HG02798 (cell line): Measurements from ENCODE around the gene CACNB1.

ENCODE experiments used
- ATAC-seq: cut with Tn5 transposase; IDR thresholded peaks from one replicate; pipeline ENCODE4 v1.9.1; 2021; ENCODE audit warnings: mild to moderate bottlenecking; ENCODE audit not compliant: unreplicated experiment, poor library complexity

CACNB1 gene

GRCh38 chr17:39227364-39227919 lies 30.0 kb upstream of the CACNB1 start:
- ATAC-seq: no peak

- no peak for ATAC-seq
Observed at GRCh38 chr17:39225959-39226683, 28.7 kb upstream of the CACNB1 start.

DNA sequence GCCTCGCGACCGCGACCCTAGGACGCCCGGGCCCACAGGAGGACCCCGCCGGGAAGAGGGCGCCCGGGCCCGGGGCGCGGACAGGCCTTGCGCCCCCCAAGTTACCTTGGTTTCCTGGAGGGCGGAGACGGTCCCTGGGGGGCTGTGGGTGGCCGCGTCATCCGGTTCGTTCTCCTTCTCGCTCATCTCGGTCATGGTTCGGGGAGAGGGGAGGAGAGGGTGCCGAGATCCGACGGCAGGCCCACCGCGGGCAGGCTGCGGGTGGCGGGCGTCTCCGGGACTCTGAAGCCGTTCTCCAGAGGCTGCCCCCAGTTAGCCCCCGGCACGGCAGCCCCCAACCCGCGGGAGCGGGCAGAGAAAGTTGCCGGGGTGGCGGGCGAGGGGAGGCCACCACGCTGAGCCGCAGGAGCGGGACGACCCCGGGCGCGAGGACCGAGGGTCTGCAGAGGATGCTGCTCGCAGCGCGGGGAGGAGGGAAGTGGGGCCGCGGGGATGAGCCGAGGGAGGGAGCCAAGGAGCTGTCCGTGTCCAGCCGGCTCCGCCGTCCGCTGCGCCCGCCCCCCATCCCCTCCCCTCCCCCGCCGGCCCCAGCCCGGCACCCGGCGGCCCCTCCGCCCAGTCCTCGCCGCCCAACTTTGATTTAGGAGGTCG lies 28.0 kb upstream of the CACNB1 start, which contains the start of gene STAC2:
STAC2 (minus strand) TSS at position 638 of the 651 bp plus-strand sequence; CDS start at position 195, 443 bp downstream.
- ATAC-seq: no peak

GRCh38 chr17:39224778-39225307 lies 27.4 kb upstream of the CACNB1 start:
- no peak for ATAC-seq

DNA sequence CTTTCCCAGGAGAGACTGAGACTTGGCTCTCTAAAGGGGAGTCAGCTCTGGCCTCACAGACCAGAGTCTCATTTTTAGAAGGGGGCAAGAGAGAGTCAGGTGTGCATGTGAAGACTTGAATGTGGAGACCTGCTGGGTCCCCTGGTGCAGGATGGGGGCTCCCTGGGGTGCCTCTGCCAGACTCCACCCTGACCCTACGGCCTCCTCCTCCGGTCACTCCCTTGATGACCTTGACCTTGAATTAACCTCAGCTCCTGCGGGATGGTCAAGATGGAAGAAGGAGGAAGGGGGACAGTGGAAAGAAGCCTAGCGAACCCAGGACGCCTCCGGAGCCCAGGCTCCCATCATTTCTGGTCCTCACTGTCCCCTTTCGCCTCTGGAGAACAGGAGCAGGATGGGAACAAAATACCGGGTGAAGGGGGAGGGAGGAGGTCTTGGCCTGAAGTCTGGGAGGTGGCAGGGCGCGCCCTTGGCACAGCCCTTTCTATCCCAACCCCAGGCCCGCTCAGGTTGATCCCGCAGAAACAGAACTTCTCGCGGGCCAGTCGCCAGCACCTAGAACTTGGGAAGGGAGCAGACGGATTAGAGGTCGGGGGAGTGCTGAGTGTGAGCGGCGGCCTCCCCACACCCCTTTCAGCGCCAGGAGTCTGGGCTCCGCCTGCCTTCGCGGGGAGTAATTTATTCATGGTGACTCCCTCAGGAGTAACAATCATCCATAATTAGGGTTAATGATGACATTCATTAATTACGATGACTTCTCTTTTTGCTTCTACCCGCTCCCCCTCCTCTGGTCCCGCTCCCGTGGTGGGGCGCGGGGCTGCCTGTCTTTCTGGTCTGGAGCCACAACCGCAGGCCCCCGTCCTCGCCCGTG lies 26.7 kb upstream of the CACNB1 start:
- ATAC-seq: no peak

DNA sequence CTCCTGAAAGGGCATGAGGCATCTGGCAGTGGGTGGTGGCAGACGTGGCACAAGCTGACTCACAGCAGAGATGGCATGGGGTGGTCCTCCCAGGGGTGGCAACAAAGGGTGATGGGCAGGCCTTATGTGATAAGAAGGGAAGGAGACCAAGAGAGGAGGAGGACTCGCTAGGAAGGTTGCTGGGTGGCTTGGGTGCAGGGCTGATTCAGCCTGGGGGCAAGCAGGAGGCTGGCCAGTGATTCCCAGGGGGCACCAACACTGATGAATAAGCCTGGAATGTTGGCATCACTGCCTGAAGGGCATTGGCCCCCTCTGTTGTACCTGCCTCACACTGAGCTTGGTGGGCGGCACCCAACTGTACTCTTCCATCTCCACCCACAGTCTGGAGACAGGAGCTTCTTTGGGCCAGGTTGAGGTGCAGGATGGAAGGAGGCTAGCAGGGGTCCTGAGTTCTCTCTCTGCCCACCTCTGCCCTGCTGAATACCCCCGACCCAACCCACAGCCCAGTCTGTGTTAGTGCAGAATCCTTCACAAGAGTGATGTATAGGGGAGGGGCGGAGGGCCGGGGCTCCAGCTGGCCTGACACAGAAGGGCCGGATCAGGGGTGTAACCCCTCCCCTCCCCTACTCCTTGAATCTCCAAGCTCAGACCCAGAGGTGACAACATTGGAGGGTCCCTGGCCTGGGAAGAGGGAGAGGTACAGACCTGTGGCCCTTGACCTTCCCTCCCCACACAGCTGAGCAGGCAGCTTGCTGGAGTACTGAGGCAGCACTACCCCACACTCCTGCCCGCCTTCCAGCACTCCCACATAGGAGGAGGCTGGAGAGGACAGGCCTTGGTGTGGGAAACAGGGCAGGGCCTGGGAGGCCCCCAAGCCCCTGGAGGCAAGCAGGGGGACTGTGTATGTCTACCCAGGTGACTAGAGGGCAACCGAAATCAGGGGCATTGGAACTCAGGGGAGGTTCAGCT lies 25.7 kb upstream of the CACNB1 start:
- ATAC-seq: no peak

GRCh38 chr17:39222151-39222550 lies 24.7 kb upstream of the CACNB1 start:
- ATAC-seq: no peak

GRCh38 chr17:39221572-39221971 lies 24.1 kb upstream of the CACNB1 start:
- ATAC-seq: no peak

- no peak for ATAC-seq
Observed at GRCh38 chr17:39219647-39220154, 22.2 kb upstream of the CACNB1 start.

- no peak for ATAC-seq
Observed at GRCh38 chr17:39218906-39219305, 21.4 kb upstream of the CACNB1 start.

- ATAC-seq: no peak
Observed at GRCh38 chr17:39217734-39218369, 20.4 kb upstream of the CACNB1 start.

DNA sequence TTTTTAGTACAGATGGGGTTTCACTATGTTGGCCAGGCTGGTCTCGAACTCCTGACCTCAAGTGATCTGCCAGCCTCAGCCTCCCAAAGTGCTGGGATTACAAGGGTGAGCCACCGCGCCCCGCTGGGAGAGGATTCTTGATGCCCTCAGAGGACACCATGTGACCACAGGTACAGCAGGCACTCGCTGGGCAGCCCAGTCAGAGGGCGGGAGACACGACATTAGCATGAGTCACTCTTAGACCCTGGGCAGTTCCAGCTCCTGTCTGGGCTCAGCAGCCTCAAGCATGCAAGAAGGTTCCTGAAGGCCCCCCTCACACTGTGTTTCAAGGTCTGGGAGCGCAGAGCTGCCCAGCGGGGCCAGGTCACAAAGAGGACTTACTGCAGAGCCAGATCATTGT lies 16.4 kb upstream of the CACNB1 start:
- ATAC-seq: no peak

GRCh38 chr17:39212841-39213480 lies 15.5 kb upstream of the CACNB1 start:
- ATAC-seq: no peak

DNA sequence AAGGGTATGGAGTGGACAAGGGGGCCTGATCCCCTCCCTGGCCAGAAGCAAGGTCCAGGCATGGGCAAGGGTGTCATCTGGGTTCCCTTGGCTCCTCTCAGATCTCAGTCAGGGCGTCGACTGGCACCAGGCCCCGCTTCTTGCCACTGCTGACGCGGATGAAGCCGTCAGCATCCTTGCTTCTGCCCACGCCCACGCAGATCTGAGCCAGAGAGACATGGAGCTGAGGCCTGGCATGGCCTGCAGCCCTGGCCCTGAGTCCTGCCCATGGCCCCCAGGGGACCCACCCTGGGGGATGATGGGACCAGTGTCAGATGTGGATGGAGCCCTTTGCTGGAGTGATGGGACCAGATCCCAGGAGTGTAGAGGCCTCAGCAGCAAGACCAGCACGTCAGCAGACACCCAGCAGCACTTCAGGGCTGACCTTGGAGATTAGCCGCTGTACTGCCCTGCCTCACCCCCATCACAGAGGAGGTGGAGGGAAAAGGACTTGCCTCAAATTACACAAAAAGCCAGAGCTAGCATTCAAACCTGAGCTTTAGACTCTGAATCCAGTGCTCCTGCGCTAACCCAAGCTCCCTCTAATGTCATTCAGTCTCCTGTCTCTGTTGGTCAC lies 14.8 kb upstream of the CACNB1 start:
- no peak for ATAC-seq

GRCh38 chr17:39210093-39210434 lies 12.6 kb upstream of the CACNB1 start:
- ATAC-seq: no peak

DNA sequence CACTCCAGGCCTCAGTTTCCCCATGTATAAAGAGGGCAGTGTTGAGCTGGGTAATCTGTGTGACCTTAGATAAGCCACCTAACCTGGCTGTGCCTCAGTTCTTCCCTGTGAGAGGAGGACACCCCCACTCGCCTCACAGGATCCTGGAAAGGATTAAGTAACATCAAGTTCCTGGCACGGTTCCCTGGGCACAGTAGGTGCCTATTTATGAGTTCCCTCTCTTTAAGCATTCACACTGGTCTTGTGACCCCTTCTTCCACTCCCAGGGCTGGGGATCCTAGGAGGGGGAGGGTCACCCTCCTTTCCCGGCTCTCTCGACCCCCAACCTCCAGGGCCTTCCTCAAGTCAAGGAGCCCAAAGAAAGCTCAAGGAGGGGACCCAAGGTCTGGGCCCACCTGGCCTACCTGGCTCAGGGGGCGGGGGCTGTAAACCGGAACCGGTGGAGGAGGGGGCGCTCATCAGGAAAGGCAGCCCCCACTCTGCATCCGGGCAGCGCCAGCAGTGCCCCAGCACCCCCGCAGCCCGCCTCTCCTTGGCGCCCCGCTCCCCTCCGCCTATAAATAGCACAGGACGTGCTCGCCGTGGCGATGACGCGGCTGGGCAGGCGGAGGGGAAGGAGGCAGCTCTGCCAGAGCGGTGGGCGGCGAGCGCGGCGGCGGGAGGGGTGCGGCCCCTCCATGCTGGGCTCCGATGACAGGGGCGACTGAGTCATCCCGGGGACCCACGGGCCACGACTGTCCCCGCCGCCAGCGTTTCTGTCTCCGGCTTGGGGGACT lies 12.0 kb upstream of the CACNB1 start:
- no peak for ATAC-seq

DNA sequence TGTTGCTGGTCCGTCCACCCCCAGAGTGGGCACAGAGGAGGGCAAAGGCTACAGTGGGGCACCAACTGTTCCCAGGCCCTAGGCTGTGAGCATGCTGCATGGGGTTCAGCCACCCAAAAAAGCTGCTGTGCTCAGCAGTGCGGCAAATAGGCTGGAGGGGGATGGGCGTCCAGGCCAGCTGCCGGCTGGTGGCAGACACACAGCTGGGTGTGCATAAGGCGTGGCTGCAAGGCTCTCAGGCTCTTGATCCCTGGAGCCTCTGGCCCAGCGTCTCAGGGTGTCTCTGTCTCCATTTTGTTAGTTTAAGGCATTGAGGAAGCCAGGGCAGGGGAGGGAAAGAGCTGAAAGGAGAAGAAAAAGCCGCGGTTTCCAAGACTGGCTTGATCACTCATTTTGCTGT lies 11.4 kb upstream of the CACNB1 start:
- peak; percentile 52 for ATAC-seq
